ENCODE results near the gene WNT1. TPM values are rescaled to one million over a fixed set of nuclear protein-coding genes. Genes with fewer than 3 reads are reported as not detected.

Gene WNT1
- total RNA-seq, 1 donor from 2014 or later, result not detected

DNA sequence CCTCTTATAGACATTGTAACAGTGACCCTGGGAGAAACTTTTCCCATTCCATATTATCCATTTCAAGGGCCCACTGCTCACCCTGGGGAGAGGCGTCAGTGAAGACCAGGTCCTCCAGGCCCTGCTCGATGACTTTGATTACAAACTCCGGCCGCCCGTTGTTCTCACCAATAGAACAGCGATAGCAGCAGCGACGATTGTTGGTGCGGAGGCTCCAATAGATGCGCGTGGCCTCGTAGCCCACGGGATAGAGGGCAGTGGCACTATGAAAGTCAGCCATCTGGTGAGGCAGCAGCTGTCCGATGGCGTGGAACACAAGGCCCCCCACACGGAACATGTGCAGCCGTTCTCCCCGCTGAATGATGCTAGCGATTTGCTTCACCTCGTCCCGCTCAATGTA is 48.0 kb downstream of the WNT1 start:
- Mint-ChIP-seq H3K36me3 (ENCODE audit: insufficient read depth) (peaks cover 19% of the 10 kb centered on the region), H3K9me3 (ENCODE audit: low read depth) (no peaks in the 10 kb centered on the region), H3K27me3 (no peaks in the 10 kb centered on the region), H3K27ac (no peak overlapping the region), H3K4me3 (ENCODE audit: low read depth) (no peak overlapping the region), H3K4me1 (ENCODE audit: low read depth) (no peaks in the 10 kb centered on the region)
- TF ChIP-seq, protein P1, sequence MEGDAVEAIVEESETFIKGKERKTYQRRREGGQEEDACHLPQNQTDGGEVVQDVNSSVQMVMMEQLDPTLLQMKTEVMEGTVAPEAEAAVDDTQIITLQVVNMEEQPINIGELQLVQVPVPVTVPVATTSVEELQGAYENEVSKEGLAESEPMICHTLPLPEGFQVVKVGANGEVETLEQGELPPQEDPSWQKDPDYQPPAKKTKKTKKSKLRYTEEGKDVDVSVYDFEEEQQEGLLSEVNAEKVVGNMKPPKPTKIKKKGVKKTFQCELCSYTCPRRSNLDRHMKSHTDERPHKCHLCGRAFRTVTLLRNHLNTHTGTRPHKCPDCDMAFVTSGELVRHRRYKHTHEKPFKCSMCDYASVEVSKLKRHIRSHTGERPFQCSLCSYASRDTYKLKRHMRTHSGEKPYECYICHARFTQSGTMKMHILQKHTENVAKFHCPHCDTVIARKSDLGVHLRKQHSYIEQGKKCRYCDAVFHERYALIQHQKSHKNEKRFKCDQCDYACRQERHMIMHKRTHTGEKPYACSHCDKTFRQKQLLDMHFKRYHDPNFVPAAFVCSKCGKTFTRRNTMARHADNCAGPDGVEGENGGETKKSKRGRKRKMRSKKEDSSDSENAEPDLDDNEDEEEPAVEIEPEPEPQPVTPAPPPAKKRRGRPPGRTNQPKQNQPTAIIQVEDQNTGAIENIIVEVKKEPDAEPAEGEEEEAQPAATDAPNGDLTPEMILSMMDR (IDR thresholded peaks at IDR 0.05; ENCODE audit: unreplicated experiment), result no peak
- no peak for DNase-seq (ENCODE audit: low spot score, unreplicated experiment)

DNA sequence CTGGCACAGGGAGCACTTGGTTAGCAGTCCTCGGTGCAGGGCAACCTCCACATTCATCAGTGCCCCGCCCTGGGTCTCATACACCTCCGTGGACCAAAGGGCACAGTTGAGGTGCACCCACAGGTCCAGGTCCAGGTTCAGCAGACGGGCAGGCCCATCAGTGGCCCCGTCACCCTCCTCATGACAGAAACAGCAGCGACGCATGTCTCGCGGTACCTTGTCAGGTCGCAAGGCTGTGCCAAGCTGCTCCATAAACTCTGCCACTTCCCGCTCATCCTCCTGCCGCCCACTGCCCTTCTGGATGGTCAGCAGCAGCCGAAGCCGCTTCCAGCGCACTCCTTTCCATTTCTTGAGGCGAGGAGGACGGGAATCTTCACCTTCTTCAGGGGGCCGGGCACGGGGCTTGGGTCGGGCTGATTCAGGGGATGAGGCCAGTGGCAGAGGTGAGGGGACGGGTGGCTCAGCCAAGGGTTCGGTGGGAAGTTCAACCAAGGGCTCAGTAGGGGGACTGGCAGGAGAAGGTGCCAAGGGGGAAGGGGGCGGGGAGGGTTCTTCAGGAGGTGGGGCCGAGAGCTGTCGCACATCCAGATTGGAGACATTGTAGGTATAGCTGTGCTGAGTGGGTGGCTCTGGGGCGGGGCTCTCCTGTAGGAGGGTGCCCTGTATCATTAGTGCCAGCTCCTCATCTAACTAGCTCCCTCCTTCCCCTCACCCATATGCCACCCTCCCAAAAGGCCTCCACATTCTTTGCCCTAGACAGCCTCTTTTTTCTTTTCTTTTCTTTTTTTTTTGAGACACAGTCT is 48.8 kb downstream of the WNT1 start:
- Mint-ChIP-seq H3K27ac (no peak overlapping the region), H3K9me3 (ENCODE audit: low read depth) (no peaks in the 10 kb centered on the region)
- TF ChIP-seq, protein P1 (IDR thresholded peaks at IDR 0.05; ENCODE audit: unreplicated experiment), result no peak

DNA sequence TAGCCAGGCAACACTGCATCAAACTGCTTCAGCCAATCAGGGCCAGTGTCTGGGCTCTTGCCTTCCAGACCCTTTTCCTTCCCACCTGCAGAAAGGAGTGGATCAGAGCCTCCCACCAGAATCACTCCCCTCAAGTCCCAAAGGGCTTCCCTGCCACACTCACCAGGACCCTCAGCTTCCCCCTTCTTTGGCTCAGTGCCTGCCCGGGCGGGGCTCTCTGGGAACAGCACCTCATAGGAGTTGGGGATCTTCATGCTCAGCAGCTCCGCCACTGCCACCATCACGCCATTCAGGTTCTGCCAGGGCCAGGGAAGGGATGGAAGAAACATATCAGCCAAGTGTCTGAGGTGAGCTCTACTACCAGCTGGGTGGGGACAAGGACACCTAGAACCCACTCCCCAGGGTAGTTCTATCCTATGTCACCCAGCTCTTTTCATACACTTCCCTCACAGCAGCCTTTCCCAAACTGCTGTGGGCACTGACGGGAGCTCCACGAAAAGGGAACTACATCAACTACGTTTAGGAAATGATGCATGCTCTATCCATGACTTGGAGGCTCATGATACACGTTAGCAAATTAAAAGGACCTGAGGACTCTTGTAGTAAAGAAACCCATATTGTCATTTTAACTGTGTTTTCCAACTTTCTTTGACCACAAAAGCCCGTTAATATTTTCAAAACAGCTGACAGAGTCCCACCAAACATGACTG is 49.9 kb downstream of the WNT1 start:
- Mint-ChIP-seq H3K36me3 (ENCODE audit: insufficient read depth) (peaks cover 13% of the 10 kb centered on the region), H3K4me3 (ENCODE audit: low read depth) (no peak overlapping the region), H3K27me3 (no peaks in the 10 kb centered on the region), H3K27ac (no peak overlapping the region), H3K4me1 (ENCODE audit: low read depth) (no peaks in the 10 kb centered on the region), H3K9me3 (ENCODE audit: low read depth) (no peaks in the 10 kb centered on the region)
- DNase-seq (ENCODE audit: low spot score, unreplicated experiment), result no peak
- TF ChIP-seq, protein P1 (IDR thresholded peaks at IDR 0.05; ENCODE audit: unreplicated experiment), result no peak

More for the DNA sequence above, 48.8 kb downstream of the WNT1 start:
- no peak overlapping the region for H3K4me3 Mint-ChIP-seq (ENCODE audit: low read depth)
- H3K36me3 Mint-ChIP-seq (ENCODE audit: insufficient read depth), result peaks cover 18% of the 10 kb centered on the region
- H3K4me1 Mint-ChIP-seq (ENCODE audit: low read depth), result no peaks in the 10 kb centered on the region
- DNase-seq (ENCODE audit: low spot score, unreplicated experiment), result no peak
- H3K27me3 Mint-ChIP-seq, result no peaks in the 10 kb centered on the region

DNA sequence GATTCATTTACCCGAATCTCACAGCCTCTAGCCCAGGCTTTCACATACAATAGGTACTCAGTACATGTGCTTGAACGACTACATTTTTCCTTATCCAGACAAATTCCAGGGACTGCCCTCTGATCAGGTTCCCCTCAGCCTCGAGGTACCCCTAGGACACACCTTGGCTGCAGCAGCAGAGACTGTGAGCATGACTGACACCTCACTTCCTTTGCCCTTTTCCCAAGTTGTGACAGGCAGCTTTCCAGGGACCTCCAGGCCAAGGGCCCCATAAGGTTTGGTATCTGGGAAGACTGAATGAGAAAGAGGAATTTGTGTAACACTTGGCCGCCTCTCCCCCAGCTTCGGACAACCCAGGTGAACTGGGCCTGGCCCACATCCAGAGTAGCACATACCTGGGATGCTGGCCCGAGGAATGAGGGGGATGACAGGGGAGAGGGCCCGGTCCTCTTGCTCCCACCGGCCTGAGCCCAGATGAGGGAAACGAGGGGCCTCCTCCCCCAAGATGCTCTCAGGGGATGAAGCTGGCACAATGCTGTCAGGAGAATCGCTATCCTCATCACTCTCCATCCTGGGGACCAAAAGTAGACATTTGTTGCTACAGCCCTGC is 50.6 kb downstream of the WNT1 start:
- Mint-ChIP-seq H3K27me3 (no peaks in the 10 kb centered on the region), H3K4me1 (ENCODE audit: low read depth) (no peaks in the 10 kb centered on the region), H3K9me3 (ENCODE audit: low read depth) (no peaks in the 10 kb centered on the region), H3K27ac (no peak overlapping the region), H3K36me3 (ENCODE audit: insufficient read depth) (peaks cover 12% of the 10 kb centered on the region), H3K4me3 (ENCODE audit: low read depth) (no peak overlapping the region)
- DNase-seq (ENCODE audit: low spot score, unreplicated experiment), result no peak
- TF ChIP-seq, protein P1 (IDR thresholded peaks at IDR 0.05; ENCODE audit: unreplicated experiment), result no peak

DNA sequence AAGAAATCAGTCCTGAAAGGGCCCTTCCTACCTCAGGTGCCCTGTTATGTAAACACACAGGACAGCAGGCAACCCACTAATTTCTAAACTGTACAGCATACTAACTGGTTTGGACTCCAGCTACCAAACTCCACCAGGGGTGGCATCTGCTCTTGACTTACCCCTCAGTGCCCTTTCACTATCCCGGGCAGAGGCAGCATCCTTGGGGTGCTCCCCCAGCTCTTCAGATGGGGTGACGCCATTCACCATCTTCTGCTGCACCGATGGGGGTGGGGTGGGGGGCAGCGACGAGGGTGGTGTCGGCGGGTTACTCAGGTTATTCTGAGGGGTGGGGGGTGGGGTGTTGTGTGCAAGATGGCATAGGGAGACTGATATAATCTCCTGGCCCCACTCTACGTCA is 52.0 kb downstream of the WNT1 start:
- Mint-ChIP-seq H3K27ac (no peak overlapping the region), H3K36me3 (ENCODE audit: insufficient read depth) (peaks cover 13% of the 10 kb centered on the region), H3K9me3 (ENCODE audit: low read depth) (no peaks in the 10 kb centered on the region), H3K4me3 (ENCODE audit: low read depth) (no peak overlapping the region), H3K27me3 (no peaks in the 10 kb centered on the region), H3K4me1 (ENCODE audit: low read depth) (no peaks in the 10 kb centered on the region)
- TF ChIP-seq, protein P1 (IDR thresholded peaks at IDR 0.05; ENCODE audit: unreplicated experiment), result no peak
- DNase-seq (ENCODE audit: low spot score, unreplicated experiment), result no peak

Data from progenitor cell of endocrine pancreas (in vitro differentiated cells).